ENCODE results near the gene TM9SF4.
"Not testable (repeated sequence)": the region's sequence is repeated elsewhere in the genome, so short reads cannot be mapped to it uniquely, and the experiment has no call there.

Gene TM9SF4

DNA sequence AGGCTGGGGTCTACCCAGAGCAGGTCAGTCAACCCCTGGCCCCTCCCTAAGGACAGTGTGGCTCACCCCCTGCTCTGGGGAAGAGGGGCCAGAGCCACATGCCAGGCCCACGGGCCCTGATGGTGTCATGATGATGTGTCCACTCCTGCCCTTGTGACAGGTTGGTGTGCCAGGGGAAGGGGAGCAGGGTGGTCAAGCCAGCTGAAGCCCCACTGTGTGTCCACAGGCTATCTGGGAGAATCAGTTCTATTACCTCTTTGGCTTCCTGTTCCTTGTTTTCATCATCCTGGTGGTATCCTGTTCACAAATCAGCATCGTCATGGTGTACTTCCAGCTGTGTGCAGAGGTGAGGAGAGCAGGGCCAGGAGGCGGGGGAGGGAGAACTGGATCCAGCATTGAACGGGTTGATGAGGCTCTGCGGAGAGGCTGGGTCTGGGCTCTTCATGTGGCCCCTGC lies 50.3 kb downstream of the TM9SF4 start:
- no peak for DNase-seq

DNA sequence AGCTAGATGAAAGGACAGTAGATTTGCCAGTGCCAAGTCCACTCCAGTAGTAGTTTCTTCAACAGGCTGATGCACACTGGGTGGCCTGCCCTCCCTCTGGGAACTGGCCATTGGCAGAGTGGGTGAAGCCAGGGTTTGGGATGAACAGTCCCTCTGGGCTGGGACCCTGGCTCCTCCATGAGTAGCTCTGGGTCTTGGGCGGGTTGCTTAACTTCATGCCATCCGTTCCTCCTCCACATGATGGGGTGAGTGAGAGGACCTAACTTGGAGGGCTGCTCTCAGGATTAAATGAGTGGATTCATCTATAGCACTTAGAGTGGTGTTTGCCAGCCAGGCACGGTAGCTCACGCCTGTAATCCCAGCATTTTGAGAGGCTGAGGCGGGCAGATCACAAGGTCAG lies 50.8 kb downstream of the TM9SF4 start:
- no peak for DNase-seq

DNA sequence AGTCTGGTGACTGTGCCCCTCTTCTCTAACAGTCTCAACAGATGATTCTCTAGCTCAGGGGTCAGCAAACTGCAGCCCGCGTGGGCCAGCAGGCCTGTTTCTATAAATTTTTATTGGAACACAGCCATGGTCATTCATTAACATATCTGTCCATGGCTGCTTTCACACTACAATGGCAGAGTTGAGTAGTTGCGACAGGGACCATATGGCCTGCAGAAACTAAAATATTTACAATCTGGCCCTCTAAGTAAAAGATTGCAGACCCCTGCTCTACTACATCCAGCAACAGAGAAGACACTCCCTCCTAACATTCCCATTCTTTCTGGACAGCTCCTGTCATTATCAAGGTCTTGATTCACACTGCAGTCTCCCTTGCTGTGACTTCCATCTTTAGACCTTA lies 52.8 kb downstream of the TM9SF4 start:
- no peak for DNase-seq

DNA sequence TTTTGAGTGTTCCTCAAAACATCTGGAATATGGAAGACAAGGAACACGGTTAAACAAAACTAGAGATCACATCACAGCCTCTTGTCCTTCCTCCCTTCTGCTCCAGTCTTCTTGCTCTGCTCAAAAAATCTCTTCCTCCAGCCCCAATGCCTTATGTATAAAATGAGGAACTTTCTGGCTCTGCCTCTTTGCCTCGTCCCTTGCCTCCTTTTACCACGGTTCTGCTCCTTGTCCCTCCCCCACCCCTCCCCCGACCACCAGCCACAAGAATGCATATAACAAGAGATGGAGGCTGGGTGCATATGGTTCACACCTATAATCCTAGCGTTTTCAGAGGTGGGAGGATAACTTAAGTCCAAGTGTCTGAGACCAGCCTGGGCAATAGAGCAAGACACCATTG lies 54.4 kb downstream of the TM9SF4 start:
- no peak for DNase-seq

DNA sequence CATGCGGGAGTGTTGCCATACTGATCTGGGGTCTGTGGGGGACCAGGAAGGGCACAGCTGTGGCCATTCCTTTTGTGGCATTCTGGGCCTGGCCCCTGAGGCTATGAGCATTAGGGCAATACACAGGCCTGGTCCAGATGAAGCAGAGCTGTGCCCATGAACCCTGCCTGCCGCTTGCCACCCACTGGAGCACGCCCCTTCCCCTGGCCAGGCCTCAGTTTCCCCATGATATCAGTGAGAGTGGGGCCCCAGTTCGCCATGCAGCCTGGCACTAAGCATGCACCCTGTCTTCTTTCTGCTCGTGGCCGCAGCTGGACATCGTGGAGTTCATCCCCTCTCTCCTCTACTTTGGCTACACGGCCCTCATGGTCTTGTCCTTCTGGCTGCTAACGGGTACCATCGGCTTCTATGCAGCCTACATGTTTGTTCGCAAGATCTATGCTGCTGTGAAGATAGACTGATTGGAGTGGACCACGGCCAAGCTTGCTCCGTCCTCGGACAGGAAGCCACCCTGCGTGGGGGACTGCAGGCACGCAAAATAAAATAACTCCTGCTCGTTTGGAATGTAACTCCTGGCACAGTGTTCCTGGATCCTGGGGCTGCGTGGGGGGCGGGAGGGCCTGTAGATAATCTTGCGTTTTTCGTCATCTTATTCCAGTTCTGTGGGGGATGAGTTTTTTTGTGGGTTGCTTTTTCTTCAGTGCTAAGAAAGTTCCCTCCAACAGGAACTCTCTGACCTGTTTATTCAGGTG lies 55.6 kb downstream of the TM9SF4 start:
- no peak for DNase-seq

DNA sequence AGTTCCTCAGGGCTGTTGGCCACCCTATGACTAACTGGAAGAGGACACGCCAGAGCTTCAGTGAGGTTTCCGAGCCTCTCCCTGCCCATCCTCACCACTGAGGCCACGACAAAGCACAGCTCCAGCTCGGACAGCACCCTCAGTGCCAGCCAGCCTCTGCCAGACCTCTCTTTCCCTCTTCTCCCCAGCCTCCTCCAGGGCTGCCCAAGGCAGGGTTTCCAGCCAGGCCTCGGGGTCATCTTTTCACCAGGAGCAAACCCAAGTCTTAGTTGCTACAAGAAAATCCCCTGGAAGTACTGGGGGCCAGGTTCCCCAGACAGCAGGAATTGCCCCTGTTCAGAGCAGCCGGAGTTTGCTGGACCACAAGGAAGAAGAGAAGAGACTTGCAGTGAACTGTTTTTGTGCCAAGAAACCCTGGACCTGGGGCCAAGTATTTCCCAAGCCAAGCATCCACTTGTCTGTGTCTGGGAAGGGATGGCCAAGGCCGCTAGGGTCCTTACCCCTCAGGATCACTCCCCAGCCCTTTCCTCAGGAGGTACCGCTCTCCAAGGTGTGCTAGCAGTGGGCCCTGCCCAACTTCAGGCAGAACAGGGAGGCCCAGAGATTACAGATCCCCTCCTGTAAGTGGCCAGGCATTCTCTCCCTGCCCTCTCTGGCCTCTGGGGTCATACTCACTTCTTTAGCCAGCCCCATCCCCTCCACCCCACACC lies 56.5 kb downstream of the TM9SF4 start:
- no peak for DNase-seq

DNA sequence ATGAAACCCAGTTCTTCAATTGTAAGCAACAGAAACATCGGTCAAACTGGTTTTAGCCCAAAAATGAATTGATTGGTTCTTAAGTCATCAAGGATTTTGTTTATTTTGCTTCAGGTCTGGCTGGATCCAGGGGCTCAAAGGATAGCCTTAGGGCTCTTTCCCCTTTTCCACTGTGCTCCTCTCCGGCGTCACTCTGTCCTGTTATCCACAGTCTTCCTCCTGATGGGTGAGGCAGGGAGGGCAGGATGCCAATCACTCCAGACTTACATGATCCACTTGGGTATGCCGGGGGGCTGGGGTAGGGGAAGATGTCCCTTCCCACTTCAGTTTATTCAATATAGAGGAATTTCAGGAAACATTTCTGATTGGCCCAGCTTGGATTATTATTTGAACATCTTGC lies 58.0 kb downstream of the TM9SF4 start:
- DNase-seq = no peak

DNA sequence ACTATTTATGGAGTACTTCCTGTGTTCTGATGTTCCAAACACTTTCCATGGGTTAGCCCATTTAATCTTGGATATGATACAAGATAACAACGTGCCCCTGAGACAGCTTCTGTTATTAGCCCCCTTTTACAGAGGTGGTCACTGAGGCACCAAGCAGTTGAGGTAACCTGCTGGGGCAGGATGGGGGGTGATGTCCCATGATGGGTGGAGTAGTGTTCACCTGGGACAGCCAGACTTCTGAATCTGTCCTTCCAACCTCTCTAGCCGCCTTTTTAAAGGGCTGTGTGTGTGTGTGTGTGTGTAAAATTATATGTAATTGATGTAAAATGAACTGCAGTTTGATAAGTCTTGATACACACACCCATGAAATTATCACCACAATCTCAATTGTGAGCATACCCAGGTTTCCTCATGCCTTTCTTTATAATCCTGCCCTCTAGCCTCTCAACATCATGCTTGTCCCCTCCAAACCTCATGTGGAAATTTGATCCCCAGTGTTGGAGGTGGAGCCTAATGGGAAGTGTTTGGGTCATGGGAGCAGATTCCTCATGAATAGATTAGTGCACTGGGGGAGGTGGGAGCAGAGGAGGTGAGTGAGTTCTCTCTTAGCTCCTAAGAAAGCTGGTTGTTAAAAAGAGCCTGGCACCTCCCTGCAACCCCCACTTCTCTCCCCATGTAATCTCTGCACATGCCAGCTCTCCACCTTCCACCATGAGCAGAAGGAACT lies 58.8 kb downstream of the TM9SF4 start:
- DNase-seq = no peak

DNA sequence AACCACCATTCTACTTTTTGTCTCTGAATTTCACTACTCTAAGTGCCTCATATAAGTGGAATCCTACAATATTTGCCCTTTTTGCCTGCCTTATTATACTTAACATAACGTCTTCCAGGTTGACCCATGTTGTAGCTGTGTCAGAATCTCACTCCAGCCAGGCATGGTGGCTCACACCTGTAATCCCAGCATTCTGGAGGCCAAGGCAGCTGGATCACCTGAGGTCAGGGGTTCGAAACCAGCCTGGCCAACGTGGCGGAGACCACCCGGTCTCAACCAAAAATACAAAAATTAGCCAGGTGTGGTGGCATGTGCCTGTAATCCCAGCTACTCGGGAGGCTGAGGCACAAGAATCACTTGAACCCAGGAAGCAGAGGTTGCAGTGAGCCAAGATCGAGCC lies 68.2 kb downstream of the TM9SF4 start:
- not testable (repeated sequence) for DNase-seq

DNA sequence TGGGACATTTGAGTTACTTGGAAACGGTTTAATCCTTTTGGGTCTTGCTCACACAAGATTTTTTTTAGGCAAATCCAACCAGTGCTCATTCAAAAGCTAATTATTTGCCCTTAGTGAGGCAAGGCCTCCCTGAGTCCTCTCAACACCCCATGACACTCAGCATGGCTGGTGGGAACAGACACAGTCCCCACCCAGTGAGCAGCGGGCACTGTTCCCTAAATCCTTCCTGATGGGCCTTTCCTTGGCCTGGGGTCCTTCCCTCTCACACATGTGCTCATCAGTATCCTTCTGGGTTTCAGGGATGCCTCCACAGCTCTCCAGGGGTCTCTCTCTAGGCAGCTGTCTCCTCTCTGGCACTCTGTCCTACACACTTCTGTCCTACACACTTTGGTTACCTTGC lies 70.0 kb downstream of the TM9SF4 start:
- no peak for DNase-seq

DNA sequence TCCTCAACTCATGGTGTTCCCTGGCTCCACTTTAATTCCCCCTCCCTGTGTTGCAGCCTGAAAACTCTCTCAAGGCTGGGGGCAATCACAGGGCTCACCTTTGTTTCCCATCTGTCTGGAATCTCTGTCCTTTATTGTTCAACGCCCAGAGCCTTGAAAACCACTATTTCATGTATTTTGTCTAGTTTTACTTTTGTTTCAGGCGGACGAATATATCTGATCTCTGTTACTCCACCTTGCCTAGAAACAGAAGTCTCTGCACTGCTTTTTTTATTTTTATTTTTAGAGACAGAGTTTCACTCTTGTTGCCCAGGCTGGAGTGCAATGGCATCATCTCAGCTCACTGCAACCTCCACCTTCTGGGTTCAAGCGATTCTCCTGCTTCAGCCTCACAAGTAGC lies 70.4 kb downstream of the TM9SF4 start:
- no peak for DNase-seq

DNA sequence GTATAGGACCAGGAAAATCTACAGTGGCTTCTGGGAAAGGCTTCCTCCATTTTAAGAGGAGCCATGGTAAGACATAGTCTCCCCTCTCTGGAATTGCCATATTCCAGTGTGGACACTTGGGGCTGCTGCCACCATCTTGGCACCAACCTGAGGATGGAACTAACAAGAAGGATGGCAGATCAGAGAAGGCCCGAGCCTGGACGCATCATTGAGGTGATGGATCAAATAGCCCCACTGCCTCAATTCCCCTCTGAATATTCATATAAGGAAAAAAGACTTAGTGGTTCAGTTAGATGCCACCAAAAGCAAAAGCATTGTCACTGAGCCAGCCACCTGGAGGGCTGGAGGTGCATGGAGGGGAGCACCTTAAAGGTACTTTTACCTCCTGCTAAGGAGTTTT lies 72.1 kb downstream of the TM9SF4 start:
- DNase-seq = no peak

DNA sequence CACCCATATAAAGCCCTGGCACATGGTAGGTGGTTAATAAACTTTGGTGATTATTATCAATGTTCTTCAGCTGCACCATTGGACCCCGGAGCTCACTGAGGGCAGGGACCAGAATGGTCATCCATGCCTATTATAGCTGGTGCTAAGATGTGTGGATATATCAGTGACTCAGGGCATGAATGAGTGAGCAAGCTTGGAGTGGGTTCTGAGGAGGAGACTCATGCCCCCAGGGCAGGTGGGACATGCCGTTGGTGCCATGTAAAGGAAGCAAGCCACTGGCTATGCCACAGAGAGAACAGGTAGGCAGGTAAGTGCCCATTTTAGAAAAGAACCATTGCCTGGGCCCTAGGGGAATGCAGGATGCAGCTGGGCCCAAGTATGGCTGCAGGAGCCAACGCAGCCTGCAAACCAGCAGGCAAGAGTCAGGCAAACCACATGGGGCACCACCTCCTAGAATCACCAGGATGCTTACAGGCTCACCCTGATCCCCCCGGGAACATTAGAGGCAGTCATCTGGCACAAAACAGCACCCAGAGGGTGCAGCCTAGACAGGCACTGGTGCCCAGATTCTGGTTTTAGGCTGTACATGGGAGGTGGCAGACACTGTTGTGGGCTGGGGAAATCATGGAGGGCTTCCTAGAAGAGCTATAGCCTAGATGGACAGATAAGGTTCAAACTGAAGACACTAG lies 74.6 kb downstream of the TM9SF4 start:
- DNase-seq = no peak

DNA sequence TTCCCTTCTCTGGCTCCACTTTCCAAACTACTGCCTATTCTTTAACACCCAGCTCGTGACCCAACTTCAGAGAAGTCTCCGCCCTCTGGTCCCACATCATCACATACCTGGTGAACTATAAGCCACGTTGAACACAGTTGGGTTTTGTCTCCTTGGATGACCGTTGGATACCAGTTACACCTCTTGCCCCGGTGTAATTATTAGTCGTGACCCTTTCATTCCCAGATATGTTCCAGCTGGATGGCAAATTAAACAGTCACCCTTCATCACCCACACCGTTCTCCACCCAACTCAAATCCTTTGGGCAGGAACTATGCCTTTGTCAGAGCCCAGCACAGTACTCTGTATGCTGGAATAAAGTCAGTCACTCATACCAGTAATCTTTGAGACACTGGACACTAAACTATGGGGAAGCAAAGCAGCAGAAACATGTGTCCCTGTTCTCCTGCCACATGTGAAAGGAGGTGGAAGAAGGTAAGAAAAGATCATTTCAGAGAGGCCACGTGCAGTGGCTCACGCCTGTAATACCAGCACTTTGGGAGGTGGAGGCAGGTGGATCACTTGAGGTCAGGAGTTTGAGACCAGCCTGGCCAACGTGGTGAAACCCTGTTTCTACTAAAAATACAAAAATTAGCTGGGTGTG lies 75.6 kb downstream of the TM9SF4 start:
- DNase-seq = no peak

DNA sequence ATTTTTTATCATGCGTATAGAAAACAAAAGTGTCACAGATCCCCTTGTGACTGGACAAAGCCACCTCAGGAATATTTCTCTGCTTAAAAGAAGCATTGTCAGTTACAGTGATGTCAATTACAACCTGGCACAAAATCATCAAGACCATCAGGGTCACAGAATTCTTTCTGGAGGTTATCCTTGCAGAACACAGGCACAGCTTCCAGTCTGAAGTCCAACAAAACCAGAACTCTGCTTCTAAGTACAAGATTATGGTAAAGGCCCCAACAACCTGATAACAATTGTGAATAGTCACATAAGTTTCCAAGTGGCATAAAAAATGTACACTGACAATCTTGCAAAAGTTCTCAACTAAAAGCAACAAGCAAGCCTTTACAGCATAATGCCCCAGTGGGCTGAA lies 77.0 kb downstream of the TM9SF4 start:
- no peak for DNase-seq

DNA sequence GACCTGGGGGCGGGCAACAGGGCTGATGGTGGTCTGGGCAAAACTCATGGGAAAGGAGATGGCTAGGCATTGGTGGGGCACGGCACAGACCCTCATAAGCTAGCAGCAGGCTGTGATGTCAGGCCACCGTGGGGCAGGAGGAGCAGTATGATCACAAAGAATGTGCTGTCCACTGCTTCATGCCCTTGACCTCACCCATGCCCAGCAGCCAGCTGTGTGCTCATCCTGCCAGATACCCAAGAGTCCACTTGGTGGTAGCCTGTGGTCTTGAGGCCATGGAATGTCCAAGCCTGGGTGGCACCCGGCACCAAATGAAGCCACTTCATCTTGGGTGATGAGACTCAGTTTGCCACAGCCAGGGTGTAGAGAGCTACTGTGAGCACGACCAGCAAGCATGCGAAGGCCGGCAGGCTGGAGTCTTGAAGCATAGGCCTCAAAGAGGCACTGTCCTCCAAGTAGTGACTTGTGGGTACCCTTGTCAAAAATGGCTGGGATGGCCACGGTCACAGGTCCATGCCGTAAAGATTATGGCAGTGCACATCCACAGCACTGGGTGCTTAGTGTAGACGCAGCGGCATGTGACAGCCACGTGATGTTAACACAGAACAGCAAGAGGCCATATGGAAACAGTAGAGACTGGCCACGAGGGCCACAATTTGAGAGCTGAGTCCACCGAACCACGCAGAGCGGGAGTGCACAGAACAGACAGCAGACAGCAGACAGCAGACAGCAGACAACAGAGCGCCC lies 79.0 kb downstream of the TM9SF4 start:
- no peak for DNase-seq

DNA sequence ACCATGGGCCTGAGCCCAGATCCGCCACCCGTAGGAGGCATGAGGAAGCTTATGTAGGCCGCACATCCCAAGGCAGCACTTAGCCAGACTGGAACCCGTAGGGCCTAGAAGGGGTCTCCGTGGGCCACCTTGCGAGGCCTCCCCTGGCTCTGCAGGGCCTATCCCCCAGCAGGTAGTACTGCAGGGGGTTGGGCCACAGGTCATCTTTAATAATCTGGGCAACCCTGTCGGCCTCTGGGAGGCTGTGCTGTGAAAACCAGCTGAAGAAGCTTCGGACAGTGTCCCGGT lies 79.6 kb downstream of the TM9SF4 start:
- DNase-seq = no peak

DNA sequence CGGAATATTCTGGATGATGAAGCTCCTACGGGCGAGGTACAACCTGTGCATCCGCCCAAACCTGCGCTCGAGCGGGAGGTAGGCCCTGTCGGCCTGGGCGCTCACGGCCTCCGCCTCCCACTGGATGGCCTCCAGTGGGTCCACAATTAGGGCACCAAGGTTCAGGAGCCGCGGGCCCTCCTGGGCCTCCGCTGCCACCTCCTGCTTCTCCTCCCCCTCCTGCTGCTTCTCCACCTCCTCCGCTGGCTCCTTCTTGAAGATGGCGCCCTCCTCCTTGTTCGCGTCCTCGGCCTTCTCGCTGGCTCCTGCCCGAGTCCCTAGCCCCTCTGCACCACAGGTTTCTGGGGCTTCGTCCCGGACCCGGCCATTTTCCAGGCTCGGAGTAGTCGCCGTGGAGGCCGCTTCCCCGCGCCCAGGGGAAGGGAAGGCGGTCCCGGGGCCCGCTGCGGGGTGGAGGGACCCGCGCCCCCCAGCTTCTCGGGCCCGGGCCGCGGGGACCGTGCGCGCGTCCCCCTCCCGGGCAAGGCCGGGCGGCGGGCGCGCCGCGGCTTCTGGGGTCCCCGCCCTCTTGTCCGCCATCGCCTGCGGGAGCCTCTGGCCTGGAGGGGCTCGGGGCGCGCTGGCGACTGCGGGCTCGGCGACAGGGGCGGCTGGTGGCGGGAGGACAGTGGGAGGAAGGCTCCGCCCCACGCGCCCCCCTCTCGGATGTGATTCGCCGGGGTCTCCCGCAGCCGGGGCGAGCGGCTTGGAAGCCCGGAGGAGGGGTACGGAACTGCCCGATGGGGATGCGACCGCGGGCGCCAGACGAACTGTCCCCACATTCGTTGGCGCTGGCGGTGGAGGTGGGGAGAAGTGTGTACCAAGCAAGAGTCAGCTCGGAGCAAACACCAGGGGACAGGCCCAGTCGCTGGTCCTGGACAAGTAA lies 80.4 kb downstream of the TM9SF4 start:
- DNase-seq = peak in 1 of 2 donors; percentile 25

DNA sequence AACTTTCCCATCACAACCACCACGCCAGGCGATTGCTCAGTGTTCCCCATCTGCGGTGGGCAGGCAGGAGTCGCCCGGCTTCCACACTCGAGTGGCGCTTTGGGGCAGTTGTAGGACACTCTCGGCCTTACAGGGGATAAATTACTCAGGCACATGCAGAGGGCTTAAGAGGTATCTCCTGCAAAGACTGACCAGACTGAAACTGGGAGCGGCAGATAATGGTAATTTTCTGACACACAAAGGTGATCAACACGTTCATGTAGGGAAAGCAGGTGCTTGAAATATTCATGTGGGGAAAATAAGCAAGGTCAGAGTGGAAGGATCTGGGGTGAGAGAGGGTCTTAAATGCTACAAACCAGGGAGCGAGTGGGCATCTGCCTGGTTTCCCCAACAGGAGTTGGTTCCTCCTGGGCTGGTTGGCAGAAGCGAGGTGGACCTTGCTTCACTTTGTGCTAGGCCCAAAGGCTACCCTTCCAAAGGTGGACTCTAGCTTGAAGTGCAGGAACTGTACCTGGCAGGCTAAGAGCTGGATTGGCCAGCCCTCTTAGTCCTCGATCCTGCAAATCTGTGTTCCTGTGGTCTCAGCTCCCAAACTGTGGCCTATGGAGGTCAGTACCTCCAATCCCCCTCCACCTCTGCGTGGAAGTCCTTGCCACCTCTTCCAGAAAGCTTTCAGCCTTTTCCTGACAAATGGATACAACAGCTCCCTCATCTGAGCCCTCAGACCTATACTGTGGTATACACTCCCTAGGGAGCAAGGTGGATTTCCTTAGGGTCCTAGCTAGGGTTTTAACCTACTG lies 81.3 kb downstream of the TM9SF4 start:
- no peak for DNase-seq

DNA sequence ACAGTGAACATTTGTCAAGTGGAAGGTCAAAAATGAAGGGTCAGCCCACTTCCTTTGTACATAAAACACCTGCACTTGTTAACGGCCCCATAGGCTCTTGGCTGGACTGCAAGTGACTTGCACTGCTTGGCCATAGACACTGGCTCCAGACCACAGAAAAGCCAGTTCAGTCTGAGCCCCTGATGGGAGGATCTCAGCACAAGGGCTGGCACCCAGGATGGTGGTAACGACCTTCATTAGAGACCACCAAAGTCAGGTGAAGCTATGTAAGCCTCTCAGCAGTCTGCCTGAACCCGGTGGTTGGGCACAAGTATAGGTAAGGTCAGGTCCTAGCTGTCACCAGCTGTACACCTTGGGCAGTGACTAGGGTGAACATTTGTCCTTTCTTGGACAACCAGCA lies 81.9 kb downstream of the TM9SF4 start:
- no peak for DNase-seq
